HG02970 (cell line): Measurements from ENCODE around the gene HBS1L.

ENCODE experiments used
- ATAC-seq: cut with Tn5 transposase; IDR thresholded peaks from one replicate; pipeline ENCODE4 v1.9.1; 2021; ENCODE audit warnings: mild to moderate bottlenecking, moderate library complexity, moderate number of reproducible peaks; ENCODE audit not compliant: unreplicated experiment, low FRiP score

Gene HBS1L

DNA sequence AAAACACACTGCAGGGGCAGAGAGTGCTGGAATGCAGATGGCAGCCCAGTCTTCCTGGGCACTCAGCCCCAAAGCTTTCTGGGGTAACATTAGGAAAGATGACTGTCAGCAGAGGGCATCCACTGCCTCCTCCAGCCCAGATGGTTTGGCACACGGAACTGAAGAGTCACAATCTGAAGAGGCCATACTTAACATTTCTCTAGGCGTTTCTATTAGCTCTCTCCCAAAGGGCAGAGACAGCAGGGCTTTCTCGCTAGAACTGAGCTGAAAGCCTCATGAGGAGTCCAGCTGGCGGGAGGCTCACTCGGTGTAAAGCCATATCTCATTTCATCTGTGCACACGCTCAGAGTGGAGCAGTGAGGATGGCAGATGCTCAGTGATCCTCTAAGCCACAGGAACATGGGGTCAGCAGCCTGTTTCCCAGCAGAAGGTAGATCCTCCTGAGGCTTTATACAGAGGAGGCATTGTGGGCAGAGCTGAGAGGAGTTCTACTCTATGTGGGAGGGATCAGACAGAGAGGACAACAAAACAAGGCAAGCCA, 132.8 kb downstream of the HBS1L start:
- no peak for ATAC-seq

GRCh38 chr6:134921276-134921675, 133.3 kb downstream of the HBS1L start:
- ATAC-seq, result no peak

- ATAC-seq, result no peak
Measured at GRCh38 chr6:134920422-134920821, 134.2 kb downstream of the HBS1L start.

- no peak for ATAC-seq
Measured at GRCh38 chr6:134918418-134918961, 136.1 kb downstream of the HBS1L start.

GRCh38 chr6:134911547-134911946, 143.1 kb downstream of the HBS1L start:
- ATAC-seq, result no peak

GRCh38 chr6:134910593-134910935, 144.1 kb downstream of the HBS1L start:
- no peak for ATAC-seq
